ENCODE measurements around the gene POMGNT1.
A peak's percentile ranks its signal among the peaks of the same experiment; 100 is the strongest.

Gene POMGNT1

DNA sequence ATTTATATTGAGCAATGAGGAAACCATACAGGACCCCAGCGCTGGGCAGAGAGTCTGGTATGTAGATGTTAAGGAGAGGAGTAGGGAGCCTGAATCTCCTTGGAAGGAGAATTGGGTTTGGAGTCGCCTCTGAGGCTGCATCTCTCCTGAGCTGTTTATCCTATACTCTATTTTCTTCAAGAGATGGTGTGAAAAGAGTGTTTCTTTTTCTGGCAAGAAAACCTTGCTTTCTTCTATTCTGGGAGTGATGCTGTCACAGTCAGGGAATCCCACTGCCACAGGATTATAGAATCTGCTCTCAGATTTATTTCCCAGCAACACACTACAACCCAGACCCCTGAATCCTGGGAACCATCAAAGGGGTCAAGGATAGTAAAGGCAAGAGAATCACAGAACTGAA lies 8.2 kb upstream of the POMGNT1 start:
- no peak for DNase-seq

DNA sequence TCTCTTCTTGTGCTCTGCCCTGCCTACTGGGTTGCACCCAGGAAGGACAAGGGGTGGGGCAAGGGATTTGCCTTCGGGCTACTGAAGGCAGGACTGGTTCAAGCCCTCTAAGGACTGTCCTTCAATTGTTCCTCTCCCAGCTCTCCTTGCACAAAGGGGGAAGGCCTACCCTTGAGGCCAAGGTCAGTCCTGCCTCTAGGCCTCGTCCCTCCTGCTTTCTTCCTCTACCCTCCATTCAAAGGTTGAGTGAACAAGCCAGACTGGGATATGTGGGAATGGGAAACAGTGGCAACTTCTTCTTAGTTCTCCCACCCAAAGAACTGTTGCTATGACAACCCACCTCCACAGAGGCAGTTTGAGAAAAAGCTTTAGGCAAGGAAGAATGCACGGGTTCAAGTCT lies 7.6 kb upstream of the POMGNT1 start:
- no peak for DNase-seq

DNA sequence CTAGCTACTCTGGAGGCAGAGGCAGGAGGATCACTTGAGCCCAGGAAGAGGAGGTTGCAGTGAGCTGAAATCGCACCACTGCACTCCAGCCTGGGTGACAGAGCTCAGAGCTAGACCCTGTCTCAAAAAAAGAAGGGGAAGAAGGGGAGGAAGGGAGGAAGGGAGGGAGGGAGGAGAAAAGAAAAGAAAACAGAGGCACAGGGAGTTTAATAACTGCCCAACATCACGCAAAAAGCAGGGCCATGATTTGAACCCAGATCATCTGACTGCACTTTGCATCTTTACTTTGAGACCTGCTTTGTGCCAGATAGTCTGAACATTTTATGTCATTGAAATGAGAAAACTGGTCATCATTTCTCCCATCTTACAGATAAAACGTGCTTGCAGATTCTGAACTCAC lies 6.9 kb upstream of the POMGNT1 start:
- no peak for DNase-seq

DNA sequence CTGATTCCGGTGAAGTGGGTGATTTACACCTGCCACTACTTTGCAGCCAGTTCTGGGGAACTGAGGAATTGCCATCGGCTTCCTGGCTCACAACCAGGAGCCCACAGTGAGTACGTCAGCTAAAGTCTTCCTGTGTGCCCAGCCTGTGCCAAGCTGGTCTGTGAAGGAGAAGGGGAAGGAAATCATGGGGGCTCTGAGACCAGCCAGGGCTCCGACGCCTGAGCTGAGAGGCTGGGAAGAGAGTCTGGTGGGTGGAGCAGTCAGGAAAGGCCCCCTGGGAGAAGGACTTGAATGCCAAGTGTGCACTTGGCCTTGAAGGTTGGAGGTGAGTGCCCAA lies 6.1 kb upstream of the POMGNT1 start:
- no peak for DNase-seq

DNA sequence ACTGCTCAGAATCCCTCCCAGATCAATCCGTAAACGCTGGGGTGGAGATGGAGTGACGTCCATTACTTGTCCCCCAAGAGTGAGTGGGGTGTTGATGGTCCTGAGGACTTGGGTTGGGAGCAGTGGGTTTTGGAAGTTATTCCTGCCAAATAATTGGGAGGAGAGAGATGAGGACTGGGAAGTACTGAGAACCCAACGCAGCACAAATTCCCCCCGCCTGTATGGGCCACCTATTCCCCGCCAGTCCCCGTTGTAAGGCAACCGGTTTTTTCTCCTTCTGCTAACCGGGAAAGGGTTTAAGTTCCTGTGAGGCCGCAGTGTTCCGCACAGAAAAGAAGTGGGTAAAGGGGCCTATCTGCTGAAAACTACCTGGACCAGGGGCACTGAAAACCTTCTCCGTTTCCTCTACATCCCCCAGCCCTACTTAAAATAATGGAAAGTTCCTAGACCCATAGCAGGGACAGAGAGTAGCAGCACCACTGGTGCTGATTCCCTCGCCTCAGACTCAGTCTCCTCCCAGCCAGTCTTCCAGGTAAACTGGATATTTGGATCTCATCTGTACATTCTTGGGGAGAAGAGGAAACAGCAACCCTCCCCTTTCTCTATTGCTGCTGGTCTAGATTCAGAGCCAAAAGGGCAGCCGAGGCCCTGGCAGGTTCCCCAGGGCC lies 5.6 kb upstream of the POMGNT1 start:
- no peak for DNase-seq

DNA sequence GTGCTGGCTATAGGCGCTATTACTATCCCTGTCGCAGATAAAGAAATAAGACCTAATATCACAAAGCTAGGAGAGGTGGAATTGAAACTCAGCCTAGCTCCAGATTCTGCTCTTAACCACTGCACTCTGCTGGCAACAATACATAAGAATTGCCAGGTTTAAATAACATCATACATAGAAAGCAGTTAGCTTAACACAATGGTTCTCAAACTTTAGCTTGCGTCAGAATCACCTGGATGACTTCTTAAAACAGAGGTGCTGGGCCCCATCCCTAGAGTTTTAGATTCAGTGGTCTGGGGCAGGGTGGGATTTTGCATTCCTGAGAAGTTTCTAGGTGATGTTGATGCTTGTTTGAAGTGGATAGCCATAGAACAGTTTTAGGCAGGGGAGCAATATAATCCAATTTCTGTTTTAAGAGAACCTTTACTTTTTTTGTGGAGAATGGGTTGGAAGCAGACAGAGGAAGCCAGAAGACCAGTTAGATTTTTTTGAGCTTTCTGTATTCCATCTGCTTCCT lies 1.1 kb upstream of the POMGNT1 start:
- no peak for DNase-seq

DNA sequence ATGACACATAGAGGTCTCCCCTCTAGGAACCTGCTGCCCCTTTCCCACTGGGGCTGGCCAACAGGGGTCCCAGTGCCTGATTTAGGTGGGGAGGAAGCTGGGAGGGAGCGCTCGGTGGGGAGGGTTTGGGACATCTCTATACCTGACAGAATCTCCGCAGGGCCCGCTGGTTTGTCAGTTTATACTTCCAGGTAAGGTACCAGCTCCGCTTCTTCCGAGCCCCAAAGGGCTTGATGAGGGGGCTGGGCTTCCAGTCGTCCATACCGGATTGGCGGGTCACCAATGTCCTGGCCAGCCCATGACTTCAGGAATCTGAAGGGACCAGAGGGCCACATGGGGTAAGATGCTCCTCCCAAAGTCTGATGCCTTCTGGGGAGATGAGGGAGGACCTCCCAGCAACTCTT lies 672 bp downstream of the POMGNT1 start:
- DNase-seq, result no peak

DNA sequence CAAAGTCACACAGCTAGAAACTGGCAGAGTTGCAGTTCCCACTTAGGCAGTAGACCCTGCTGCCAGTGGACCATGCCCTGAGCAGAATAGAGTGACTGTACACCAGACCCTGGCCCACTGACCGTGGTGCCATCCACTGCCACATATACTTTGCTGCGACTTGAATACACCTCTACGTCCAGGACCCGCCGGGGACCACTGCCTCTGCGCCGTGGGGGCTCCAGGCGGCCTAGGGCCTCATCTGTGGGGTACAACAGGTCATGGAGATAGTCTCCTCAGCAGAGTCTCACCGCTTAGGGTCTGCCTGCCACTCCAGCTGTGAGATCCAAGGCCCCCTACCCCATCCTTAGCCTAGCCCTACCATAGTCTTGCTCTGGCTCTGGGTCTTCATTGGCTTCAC lies 1.6 kb downstream of the POMGNT1 start:
- DNase-seq, result no peak

DNA sequence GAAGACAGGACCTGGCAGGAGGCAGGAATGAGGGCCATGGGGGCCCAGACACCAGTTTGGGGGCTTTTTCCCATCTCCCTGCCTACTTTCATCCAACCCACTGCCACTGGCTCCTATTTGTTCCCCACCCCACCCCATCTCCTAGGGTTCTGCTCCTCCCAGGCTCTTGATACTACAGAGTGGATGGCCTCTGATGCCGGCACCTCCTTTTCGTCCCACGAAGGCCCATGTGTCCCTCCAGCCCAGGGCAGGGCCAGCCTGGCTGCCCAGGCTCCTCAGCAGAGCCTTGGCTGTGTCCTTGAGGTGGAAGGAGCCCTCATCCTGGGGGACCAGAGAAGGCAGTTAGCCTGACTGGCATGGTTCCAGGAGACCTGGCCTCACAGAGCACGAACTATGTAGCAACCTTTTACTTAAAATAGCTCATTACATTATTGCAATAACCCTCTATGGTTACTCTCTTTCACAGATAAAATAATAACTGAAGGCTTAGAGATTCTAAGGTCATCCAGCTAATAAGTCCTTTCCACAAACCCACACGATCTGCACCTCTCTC lies 3.5 kb downstream of the POMGNT1 start:
- DNase-seq, result no peak

DNA sequence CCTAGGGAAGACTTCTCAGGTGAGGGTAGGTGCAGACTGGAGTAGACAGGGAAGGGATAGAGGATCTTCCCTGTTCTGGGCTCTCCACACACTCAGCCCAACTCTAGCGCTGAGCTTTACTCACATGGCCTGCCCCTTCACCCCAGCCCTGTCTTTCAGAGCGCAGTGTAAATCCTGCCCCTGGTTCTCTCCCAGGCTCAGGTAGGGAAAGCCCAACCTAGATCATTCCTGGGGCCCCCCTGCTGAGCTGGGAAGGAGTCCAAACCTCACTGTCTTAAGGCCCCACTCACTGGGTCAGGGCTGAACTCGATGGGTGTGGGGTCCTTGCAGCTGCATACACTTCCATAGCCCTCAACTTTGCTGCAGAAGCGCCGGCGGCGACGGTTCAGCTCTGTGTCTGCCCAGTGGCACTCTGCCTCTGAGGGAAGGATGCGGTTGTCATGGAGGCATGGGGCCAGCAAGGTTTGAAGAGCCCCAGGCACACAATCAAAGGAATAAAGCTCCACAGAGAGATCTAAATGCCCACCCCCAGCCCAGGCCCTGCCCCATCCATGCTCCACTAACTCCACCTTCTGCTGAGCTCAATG lies 4.2 kb downstream of the POMGNT1 start:
- no peak for DNase-seq

DNA sequence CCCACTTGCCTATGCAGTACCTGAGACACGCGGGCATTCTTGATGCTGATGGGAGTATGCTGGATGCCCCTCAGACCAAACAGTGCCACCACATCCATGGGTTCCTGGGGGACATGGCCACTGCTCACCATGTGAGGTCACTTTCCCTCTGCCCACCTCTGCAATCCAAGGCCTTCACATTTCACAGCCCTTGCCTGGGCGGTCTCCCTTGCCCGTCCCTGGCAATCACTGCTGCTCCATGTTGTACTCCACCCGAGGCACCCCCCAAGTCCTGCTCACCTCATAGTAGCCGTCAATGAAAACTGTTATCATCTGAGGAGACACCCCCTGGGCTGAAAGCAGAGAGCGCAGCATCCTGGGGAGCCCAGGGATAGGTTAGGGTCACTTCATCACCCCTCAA lies 4.9 kb downstream of the POMGNT1 start:
- no peak for DNase-seq

DNA sequence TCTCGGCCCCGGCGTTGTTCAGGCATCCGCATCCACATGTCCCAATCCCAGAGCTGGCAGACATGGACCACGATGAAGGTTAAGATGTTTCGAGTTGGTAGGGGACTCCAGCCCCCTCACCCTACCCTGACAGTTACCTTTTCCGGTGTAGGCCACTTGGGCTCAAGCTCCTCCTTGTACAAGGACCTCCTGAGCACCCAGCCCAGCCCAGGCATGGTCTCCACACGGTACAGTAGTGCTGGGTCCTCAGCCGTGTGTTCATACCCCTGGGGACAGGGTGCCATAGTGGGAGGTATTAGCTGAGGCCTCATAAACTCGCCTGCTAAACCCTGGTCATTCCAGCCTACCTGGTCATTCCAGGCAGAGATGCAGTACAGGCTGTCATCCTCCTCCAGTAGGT lies 6.1 kb downstream of the POMGNT1 start:
- no peak for DNase-seq

DNA sequence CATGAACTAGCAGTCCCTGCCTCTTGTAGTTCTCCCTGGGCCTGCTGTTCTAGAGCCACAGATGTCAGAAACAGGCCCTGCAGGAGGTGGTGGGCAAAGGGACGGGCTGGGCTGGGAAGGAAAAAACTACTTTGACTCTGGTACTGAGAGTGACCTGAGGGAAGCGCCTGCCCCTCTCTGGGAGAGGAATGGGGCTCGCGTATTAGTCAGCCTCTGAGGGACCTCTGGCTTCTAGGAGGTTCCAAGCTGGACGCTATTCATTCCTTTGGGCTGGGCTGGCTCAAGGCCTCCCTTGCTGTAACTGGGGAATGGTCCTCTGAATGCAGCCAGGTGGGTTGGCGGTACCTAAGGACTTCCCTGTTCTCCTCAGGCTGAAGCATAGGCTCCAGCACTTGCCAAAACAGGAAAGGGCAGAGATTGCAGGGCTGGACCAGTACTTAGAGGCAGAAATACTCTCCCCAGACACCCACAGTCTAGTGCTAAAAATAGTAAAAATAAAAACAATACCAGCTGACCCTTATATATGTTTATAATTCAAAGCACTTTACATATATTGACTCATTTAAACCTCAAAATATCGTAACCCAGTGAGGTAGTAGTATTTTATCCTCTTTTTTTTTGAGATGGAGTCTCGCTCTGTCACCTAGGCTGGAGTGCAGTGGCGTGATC lies 7.1 kb downstream of the POMGNT1 start:
- no peak for DNase-seq

DNA sequence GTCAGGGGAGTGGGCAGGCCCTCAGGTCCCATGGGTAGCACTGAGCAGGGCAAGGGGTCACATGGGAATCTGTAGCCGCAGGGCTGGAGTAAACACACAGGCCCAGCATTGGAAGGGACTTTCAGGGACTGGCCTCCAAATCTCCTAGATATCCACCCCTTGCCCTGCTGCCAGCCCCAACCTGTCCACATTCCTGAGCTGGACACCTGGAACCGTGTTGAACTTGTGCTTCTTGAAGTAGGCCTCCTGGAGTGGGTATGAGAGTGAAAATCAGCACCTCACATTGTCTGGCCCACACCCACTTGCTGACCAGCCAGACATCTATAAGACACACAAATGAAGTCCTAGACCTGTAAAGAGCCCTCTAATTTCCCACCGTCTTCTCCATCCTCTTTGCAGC lies 7.7 kb downstream of the POMGNT1 start:
- DNase-seq, result no peak

DNA sequence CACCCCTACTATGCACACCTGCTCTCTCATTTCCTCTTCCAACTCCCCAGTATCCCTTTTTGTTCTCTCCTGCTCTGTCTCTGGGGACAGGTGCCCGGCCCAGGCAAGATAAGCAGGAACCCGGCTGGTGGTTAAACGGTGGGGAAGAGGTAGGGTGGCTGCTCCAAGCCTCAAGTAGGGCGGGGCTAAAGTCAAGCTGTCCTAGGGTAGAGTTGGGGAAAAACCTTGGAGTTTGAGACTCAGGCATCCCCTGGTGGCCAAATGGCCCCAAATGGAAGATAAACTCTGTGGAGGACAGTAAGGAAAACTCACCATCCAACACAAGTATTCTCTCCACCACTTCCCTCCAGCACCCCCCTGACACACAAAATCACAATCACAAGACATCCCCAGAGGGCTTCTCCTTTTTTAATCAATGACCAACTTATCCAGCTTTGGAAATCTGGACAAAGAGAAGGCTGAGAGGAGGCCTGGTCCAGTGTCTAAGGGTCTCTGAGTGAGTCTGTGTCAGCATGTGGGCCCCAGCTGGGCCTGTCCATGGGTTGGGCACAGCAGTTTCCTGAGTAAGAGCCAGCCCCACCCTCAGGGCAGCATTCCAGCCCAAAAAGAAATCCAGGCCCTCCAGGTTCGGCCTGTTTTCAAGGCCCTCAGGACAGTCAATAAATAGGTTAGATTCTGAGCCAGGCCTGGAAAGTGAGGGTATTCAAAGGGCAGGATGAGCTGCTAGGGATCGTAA lies 9.8 kb downstream of the POMGNT1 start:
- peak; percentile 12 for DNase-seq

DNA sequence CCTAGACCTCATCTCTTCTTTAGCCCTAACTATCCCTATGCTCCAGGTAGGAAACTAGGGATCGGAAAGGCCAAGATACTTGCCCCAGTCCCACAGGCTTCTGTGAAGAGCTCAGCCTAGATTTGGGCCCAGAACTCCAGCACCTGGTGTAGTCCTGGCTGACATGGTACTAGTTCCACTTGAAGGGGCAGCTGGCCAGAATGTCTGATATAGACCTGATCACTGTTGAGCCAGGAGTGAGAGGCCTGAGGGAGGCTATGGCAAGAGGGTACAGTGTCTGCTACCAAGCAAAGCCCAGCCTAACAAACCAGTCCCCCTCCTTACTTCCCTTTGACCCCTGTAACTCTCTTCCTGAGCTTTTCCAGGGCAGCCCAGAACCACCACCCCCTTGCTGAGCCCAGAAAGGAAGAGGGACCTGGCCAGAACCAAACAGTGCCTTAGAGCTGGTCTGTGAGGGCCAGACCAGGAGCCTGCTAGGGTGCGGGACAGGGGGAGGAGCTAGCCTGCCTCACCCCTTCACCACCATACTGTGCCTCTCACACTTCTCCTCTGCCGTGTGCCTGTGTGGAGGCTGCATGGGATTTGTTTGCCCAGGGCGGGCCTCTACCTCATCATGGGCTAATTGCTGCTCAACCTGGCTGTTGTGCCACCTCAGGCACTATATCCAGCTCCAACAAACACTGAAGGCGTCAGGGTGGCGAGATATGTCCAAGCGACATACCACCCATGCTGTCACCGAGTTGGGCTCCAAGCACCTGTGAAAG lies 10.9 kb downstream of the POMGNT1 start:
- peak; percentile 80 for DNase-seq

DNA sequence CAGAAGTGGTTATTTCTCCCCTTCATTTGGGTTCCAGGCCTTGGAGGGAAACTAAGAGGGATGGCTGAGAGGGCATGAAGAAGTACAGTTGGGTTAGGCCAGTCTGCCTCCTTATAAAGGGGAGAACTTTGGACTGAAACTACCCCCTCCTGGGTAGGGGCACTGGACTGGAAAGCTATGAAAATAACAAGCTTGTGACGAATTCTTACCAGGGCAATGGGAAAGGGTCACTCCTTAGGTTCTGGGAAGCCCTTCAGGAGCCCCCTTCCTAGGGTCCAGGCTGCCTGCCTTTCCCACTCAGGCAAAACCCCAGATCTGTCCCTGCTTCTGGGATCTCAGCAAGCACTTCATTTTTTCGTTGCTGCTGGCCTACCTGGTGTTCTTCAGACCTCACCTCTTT lies 12.2 kb downstream of the POMGNT1 start:
- DNase-seq, result no peak

DNA sequence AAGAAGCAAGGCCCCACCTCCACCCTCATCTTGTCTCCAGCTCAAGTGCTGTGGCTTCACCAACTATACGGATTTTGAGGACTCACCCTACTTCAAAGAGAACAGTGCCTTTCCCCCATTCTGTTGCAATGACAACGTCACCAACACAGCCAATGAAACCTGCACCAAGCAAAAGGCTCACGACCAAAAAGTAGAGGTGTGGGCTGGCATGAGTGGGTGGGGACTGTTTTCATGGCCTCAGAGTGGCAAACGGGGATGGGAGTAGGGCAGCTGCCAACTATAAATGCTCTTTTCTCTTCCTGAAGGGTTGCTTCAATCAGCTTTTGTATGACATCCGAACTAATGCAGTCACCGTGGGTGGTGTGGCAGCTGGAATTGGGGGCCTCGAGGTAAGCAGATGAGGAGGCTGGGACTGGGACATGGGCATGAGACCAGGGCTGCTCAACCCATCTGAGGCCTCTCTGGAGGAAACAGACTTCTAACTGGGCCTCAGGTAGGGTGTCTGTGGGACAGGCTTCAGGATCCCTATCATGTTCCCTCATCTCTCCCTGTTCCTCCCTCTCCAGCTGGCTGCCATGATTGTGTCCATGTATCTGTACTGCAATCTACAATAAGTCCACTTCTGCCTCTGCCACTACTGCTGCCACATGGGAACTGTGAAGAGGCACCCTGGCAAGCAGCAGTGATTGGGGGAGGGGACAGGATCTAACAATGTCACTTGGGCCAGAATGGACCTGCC lies 13.1 kb downstream of the POMGNT1 start:
- DNase-seq, result no peak

DNA sequence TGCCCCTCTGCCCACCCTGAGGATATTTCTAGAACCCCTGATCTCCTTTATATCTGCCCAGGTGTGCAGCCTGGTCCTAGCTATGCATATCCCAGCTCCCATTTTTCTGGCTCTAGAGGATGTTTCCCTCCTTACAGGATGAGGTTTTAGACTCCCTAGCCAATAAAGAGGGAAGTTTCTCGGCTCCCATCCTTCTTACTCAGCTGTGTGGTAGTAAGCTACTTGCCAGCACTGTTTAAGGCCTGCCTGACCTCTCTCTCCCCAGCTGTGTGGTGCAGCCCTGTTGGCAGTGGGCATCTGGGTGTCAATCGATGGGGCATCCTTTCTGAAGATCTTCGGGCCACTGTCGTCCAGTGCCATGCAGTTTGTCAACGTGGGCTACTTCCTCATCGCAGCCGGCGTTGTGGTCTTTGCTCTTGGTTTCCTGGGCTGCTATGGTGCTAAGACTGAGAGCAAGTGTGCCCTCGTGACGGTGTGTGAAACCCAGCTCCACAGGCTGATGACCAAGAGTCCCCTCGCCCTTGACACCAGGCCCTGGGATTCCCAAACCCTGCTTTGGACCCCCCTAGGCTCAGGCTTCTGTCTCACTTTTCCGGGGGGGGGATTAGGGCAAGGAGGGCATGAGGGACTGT lies 14.2 kb downstream of the POMGNT1 start:
- DNase-seq, result no peak

DNA sequence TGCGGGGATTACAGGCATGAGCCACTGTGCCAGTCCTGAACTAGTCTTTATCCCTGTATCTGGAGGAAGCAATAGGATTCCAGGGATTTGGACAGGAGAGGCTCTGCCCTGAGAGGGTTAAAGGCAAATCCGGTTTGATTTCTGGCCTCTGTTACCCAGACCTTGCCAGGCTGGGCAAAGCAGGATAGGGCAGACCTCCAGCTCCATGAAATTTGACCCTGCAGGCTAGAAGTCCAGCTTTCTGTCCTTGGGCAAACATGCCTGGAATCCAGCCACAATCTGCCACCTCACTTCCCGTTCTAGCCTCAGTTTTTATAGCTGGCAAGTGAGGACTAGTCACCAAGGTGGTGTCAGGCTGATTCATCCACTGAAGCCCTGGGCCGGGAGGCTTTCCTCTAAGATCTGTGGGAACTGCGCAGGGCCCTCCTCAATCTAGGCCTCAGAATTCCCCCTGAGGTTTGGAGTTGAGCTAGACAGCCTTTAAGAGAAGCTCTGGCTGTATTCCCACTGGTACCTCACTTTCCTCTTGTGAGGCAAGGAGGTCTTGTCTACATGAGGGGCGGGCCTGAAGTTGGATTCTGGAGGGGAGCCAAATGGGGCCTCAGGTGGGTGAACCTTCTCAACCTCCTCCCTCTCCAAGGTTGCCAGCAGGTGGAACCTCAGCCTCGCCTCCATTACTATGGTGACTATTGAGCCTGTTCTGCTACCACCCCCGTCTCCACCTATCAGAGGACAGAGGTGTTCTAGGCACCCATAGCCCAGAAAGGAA lies 15.0 kb downstream of the POMGNT1 start:
- peak; percentile 53 for DNase-seq
